Osteocyte (in vitro differentiated cells): ENCODE data around the gene ZNF562. TPM values are rescaled to one million over a fixed set of nuclear protein-coding genes. Genes with fewer than 3 reads are reported as not detected.
A peak's percentile ranks its signal among the peaks of the same experiment; 100 is the strongest.

Experiments
- DNase-seq: peaks from one replicate; pipeline ENCODE4 v3.0.0; 2021; ENCODE audit warnings: mixed read lengths; ENCODE audit not compliant: unreplicated experiment; ENCODE audit errors: extremely low spot score
- H3K27ac Mint-ChIP-seq: one replicate; pipeline ENCODE4 v1.8.0; 2021; ENCODE audit warnings: mild to moderate bottlenecking, mixed read lengths; ENCODE audit not compliant: unreplicated experiment
- H3K27me3 Mint-ChIP-seq: one replicate; pipeline ENCODE4 v1.8.0; 2021; ENCODE audit warnings: mixed read lengths; ENCODE audit not compliant: unreplicated experiment
- H3K36me3 Mint-ChIP-seq: one replicate; pipeline ENCODE4 v1.8.0; 2021; ENCODE audit warnings: mixed read lengths; ENCODE audit not compliant: unreplicated experiment
- H3K4me1 Mint-ChIP-seq: one replicate; pipeline ENCODE4 v1.8.0; 2021; ENCODE audit warnings: mixed read lengths; ENCODE audit not compliant: unreplicated experiment
- H3K4me3 Mint-ChIP-seq: one replicate; pipeline ENCODE4 v1.8.0; 2021; ENCODE audit warnings: mild to moderate bottlenecking, moderate library complexity, mixed read lengths; ENCODE audit not compliant: unreplicated experiment
- H3K9me3 Mint-ChIP-seq: one replicate; pipeline ENCODE4 v1.8.0; 2021; ENCODE audit warnings: mixed read lengths; ENCODE audit not compliant: unreplicated experiment
- total RNA-seq: library from RNA; stranded (reverse); gene quantifications from 2 replicates; pipeline ENCODE4 v1.2.1, GENCODE V29; 2021
- TF ChIP-seq, protein P1 (sequence below): fragments of 200-600 bp; sonication (generic); IDR thresholded peaks from 2 replicates; pipeline ENCODE4 v1.5.0; 2021; ENCODE audit warnings: antibody characterized with exemption, mild to moderate bottlenecking, moderate library complexity

ZNF562 gene
- total RNA-seq, 1 donor from 2014 or later, result 15.1 TPM

DNA sequence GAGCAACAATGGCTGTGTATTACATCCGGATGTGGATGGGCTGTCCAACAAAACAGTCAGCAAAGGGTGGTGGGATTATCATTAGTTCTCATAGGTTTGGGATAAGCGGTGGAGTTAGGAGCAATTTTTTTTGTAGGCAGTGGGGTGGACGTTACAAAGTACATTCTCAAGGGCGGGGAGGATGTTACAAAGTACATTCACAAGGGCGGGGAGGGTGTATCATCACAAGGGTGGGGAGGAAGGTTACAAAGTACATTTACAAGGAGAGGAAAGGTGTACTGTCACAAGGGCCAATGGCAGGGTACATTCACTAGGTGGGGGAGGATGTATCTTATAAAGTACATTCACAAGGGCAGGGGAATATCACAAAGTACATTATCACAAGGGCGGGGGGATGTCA lies 33.1 kb downstream of the ZNF562 start:
- Mint-ChIP-seq H3K27ac (no peak overlapping the region), H3K4me3 (no peak overlapping the region), H3K27me3 (no peaks in the 10 kb centered on the region), H3K4me1 (no peaks in the 10 kb centered on the region), H3K36me3 (peaks cover 30% of the 10 kb centered on the region), H3K9me3 (peaks cover 6% of the 10 kb centered on the region)
- DNase-seq, result no peak
- TF ChIP-seq, protein P1, sequence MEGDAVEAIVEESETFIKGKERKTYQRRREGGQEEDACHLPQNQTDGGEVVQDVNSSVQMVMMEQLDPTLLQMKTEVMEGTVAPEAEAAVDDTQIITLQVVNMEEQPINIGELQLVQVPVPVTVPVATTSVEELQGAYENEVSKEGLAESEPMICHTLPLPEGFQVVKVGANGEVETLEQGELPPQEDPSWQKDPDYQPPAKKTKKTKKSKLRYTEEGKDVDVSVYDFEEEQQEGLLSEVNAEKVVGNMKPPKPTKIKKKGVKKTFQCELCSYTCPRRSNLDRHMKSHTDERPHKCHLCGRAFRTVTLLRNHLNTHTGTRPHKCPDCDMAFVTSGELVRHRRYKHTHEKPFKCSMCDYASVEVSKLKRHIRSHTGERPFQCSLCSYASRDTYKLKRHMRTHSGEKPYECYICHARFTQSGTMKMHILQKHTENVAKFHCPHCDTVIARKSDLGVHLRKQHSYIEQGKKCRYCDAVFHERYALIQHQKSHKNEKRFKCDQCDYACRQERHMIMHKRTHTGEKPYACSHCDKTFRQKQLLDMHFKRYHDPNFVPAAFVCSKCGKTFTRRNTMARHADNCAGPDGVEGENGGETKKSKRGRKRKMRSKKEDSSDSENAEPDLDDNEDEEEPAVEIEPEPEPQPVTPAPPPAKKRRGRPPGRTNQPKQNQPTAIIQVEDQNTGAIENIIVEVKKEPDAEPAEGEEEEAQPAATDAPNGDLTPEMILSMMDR, result no peak

DNA sequence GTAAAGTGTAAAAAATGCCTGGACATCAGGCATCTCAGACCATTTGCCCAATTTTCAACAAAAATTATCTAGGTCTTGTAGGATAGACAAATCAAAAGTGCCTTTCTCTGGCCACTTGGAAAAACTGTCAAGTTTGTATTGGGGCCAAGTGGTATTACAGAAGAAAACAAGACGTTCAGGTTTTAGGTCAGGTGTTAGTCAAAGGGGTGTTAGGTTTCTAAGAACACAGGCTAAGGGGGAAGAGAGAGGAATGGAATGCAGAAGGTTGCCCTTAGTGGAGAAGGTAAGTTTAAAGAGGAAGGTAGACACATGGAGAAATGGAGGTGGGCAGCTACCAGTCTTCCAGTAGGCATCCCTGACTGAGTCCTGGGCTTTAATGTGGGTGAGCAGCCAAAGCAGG lies 33.9 kb downstream of the ZNF562 start:
- Mint-ChIP-seq H3K9me3 (peaks cover 6% of the 10 kb centered on the region), H3K27ac (no peak overlapping the region), H3K36me3 (peaks cover 26% of the 10 kb centered on the region), H3K4me1 (no peaks in the 10 kb centered on the region), H3K4me3 (no peak overlapping the region), H3K27me3 (no peaks in the 10 kb centered on the region)
- TF ChIP-seq, protein P1, result no peak
- no peak for DNase-seq

GRCh38 chr19:9636018-9636417 lies 38.9 kb downstream of the ZNF562 start:
- Mint-ChIP-seq H3K4me1 (no peaks in the 10 kb centered on the region), H3K9me3 (no peaks in the 10 kb centered on the region), H3K27ac (no peak overlapping the region), H3K36me3 (peaks cover 38% of the 10 kb centered on the region), H3K27me3 (no peaks in the 10 kb centered on the region), H3K4me3 (no peak overlapping the region)
- no peak for DNase-seq
- TF ChIP-seq, protein P1, result no peak

DNA sequence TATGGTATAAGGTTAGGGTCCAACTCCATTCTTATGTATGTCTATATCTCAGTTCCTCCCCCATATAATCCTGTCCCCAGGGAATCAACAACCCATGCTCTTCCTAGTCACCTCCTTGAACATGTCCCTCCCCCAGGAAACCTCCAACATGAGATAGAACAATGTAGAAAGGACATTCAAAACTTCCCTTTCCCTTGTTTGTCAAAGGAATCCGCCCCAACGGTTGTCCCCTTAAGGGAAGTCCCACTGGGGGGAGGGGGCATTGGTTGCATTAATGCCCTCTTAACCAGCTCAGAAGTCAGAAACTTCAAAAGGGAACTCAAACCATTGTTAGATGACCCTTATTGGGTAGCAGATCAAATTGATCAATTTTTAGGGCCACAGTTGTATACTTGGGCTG lies 47.0 kb downstream of the ZNF562 start:
- Mint-ChIP-seq H3K4me3 (no peak overlapping the region), H3K27ac (no peak overlapping the region), H3K9me3 (no peaks in the 10 kb centered on the region), H3K4me1 (peaks cover 11% of the 10 kb centered on the region), H3K27me3 (no peaks in the 10 kb centered on the region), H3K36me3 (peaks cover 17% of the 10 kb centered on the region)
- no peak for DNase-seq
- TF ChIP-seq, protein P1, result no peak

GRCh38 chr19:9622531-9622930 lies 52.4 kb downstream of the ZNF562 start:
- Mint-ChIP-seq H3K9me3 (no peaks in the 10 kb centered on the region), H3K4me3 (peak overlapping the region; percentile 52), H3K27me3 (no peaks in the 10 kb centered on the region), H3K27ac (peak overlapping the region; percentile 82), H3K36me3 (peaks cover 16% of the 10 kb centered on the region), H3K4me1 (peaks cover 27% of the 10 kb centered on the region)
- TF ChIP-seq, protein P1, result no peak
- no peak for DNase-seq
